ENCODE results near the gene PFKFB4. TPM values are rescaled to one million over a fixed set of nuclear protein-coding genes. Genes with fewer than 3 reads are reported as not detected.

The PFKFB4 gene
- total RNA-seq, 1 experiment from 2014 or later = 12.3 TPM

DNA sequence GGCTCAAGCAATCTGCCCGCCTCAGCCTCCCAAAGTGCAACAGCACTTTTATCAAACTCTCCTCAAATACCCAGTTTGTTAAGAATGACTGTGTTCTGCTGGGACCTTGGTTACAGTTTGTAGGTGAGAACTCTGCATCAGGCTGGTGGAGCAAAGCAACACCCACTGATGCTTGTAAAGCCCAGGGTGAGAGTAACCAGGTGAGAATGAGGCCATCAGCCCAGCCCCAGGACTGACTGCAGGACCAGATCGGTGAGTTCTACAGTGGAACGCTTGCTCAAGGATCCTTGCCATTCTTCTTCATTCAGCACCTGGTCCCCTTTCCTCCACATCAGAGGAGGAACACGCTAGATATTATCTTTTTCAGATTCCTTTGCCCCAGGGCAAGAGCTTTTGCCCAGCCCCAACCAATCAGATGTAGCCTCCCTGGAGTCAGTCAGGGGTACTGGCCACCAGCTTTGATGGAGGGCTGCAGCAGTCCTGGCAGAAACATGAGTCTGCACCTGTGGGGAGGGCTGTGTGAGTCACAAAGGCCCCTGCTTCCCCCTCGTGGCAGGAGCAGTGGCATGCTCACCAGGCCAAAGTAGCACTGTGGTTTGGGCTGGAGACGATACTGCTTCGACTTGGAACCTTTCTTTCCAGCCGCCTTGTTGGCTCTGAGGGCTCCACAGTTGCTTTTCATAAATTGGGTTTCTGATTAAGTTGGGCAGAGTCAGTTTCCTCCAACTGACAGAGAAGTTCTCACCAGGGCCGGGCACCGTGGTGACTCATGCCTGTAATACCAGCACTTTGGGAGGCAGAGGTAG is 49.1 kb downstream of the PFKFB4 start:
- Histone ChIP-seq H2AK5ac (ENCODE audit: insufficient read length, low read length) (no peak overlapping the region), H4K91ac (ENCODE audit: insufficient read length, low read depth, low read length) (no peak overlapping the region), H3K79me2 (ENCODE audit: insufficient read depth, low read length) (no peaks in the 10 kb centered on the region; the same call in 1 of the 2 replicates), H3K27me3 (ENCODE audit: insufficient read depth, low read length) (no peaks in the 10 kb centered on the region), H4K20me1 (ENCODE audit: control insufficient read depth, insufficient read depth, insufficient read length) (no peaks in the 10 kb centered on the region), H2BK120ac (ENCODE audit: low read depth, low read length, poor library complexity, severe bottlenecking) (no peak overlapping the region), H3K14ac (ENCODE audit: insufficient read depth, low read length) (no peak overlapping the region), H2BK20ac (ENCODE audit: low read depth, low read length, poor library complexity, severe bottlenecking) (no peak overlapping the region), H3K9me3 (ENCODE audit: control insufficient read depth, low read depth, low read length) (no peaks in the 10 kb centered on the region), H2BK15ac (ENCODE audit: low read depth, low read length) (no peak overlapping the region), H3K9ac (ENCODE audit: extremely low read depth, insufficient read length, low read length) (no peak overlapping the region), H2BK12ac (ENCODE audit: insufficient read length, low read depth, low read length) (no peak overlapping the region), H4K8ac (replicated peaks; ENCODE audit: insufficient read length, low read depth, low read length) (no peak overlapping the region), H3K18ac (ENCODE audit: insufficient read length, low read depth, low read length) (no peak overlapping the region), H3K56ac (ENCODE audit: insufficient read length, low read depth, low read length) (no peak overlapping the region), H3T11ph (ENCODE audit: low read length) (no peak overlapping the region), H3K23me2 (ENCODE audit: insufficient read length, low read depth, low read length, poor library complexity, severe bottlenecking) (peaks cover 11% of the 10 kb centered on the region), H3K4me2 (ENCODE audit: insufficient read depth, insufficient read length, low read length) (no peak overlapping the region), H4K5ac (ENCODE audit: insufficient read length, low read depth, low read length) (no peak overlapping the region), H2AFZ (ENCODE audit: low read length) (no peak overlapping the region), H2BK5ac (ENCODE audit: insufficient read length, low read length) (no peak overlapping the region), H3K79me1 (ENCODE audit: insufficient read depth, low read depth, low read length, poor library complexity, severe bottlenecking) (no peaks in the 10 kb centered on the region), H3K27ac (ENCODE audit: insufficient read length, low read depth, low read length) (no peak overlapping the region), H3K23ac (ENCODE audit: insufficient read length, low read depth, low read length) (no peak overlapping the region), H3K4ac (ENCODE audit: low read depth, low read length) (no peak overlapping the region), H3K4me1 (ENCODE audit: insufficient read depth, low read length) (peaks cover 4% of the 10 kb centered on the region; the same call in 1 of the 2 replicates)
- Mint-ChIP-seq H3K4me1 (peaks cover 30 to 37% of the 10 kb centered on the region in 2 experiments), H3K4me3 (no peak overlapping the region), H3K27me3 (ENCODE audit: low read depth) (peaks cover 8% of the 10 kb centered on the region), H3K27ac (peak overlapping the region; percentile 81 to 93 (median 92); a peak in 4 of 7 replicates), H3K9me3 (no peaks in the 10 kb centered on the region), H3K36me3 (ENCODE audit: insufficient read depth in 1 of 3, low read depth in 3 of 3) (no peaks in the 10 kb centered on the region; a peak in 1 of 7 replicates)
- WGBS (ENCODE audit: extremely low coverage, insufficient read length, low lambda C conversion rate) = no CpG with 5 or more reads among the region's 10 CpGs
- peak; percentile 95 for DNase-seq
- TF ChIP-seq, protein P1, sequence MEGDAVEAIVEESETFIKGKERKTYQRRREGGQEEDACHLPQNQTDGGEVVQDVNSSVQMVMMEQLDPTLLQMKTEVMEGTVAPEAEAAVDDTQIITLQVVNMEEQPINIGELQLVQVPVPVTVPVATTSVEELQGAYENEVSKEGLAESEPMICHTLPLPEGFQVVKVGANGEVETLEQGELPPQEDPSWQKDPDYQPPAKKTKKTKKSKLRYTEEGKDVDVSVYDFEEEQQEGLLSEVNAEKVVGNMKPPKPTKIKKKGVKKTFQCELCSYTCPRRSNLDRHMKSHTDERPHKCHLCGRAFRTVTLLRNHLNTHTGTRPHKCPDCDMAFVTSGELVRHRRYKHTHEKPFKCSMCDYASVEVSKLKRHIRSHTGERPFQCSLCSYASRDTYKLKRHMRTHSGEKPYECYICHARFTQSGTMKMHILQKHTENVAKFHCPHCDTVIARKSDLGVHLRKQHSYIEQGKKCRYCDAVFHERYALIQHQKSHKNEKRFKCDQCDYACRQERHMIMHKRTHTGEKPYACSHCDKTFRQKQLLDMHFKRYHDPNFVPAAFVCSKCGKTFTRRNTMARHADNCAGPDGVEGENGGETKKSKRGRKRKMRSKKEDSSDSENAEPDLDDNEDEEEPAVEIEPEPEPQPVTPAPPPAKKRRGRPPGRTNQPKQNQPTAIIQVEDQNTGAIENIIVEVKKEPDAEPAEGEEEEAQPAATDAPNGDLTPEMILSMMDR (conservative IDR thresholded peaks at IDR 0.05) = peak; percentile 88
